Activated CD4-positive, alpha-beta T cell treated with anti-CD3 and anti-CD28 coated beads, Interleukin-2, Interleukin-4, amounts not matched to agents 100 ng/mL and 50 ng/mL, durations not matched to agents 16 hours and 8 hours (primary cell): ENCODE data around the gene RGS6.

ENCODE experiments used
- DNase-seq: peaks from one replicate; pipeline ENCODE4 v3.0.0-alpha.2; 2020; ENCODE audit warnings: low spot score

Gene RGS6

GRCh38 chr14:72527591-72527990 is 595.4 kb downstream of the RGS6 start:
- no peak for DNase-seq

- DNase-seq, result no peak
These were observed 596.0 kb downstream of the RGS6 start for GRCh38 chr14:72528059-72528862.

- DNase-seq, result no peak
These were observed 596.6 kb downstream of the RGS6 start for GRCh38 chr14:72528863-72529175.

GRCh38 chr14:72532686-72533454 is 600.6 kb downstream of the RGS6 start:
- DNase-seq, result no peak

GRCh38 chr14:72535485-72535884 is 603.3 kb downstream of the RGS6 start:
- peak; percentile 56 for DNase-seq

- DNase-seq, result no peak
These were observed 606.2 kb downstream of the RGS6 start for GRCh38 chr14:72538387-72538786.

- no peak for DNase-seq
These were observed 607.6 kb downstream of the RGS6 start for GRCh38 chr14:72539661-72540315.

GRCh38 chr14:72540836-72541235 is 608.6 kb downstream of the RGS6 start:
- no peak for DNase-seq

GRCh38 chr14:72541546-72541945 is 609.3 kb downstream of the RGS6 start:
- DNase-seq, result no peak

- no peak for DNase-seq
These were observed 611.1 kb downstream of the RGS6 start for GRCh38 chr14:72543341-72543740.

- no peak for DNase-seq
These were observed 612.6 kb downstream of the RGS6 start for GRCh38 chr14:72544615-72545387.

GRCh38 chr14:72545411-72546311 is 613.4 kb downstream of the RGS6 start:
- DNase-seq, result no peak

- no peak for DNase-seq
These were observed 614.3 kb downstream of the RGS6 start for GRCh38 chr14:72546344-72547016.

- no peak for DNase-seq
These were observed 615.8 kb downstream of the RGS6 start for GRCh38 chr14:72547999-72548398.

GRCh38 chr14:72549026-72549425 is 616.8 kb downstream of the RGS6 start:
- DNase-seq, result no peak

- DNase-seq, result no peak
These were observed 617.6 kb downstream of the RGS6 start for GRCh38 chr14:72549854-72550253.

- DNase-seq, result no peak
These were observed 618.3 kb downstream of the RGS6 start for GRCh38 chr14:72550513-72550912.

- DNase-seq, result no peak
These were observed 620.0 kb downstream of the RGS6 start for GRCh38 chr14:72552236-72552635.

- no peak for DNase-seq
These were observed 620.9 kb downstream of the RGS6 start for GRCh38 chr14:72553161-72553560.

- DNase-seq, result no peak
These were observed 621.4 kb downstream of the RGS6 start for GRCh38 chr14:72553656-72554055.

GRCh38 chr14:72554401-72554800 is 622.2 kb downstream of the RGS6 start:
- no peak for DNase-seq
